HG03045 (cell line): Measurements from ENCODE around the gene NFATC1.
A peak's percentile ranks its signal among the peaks of the same experiment; 100 is the strongest.

Experiments
- ATAC-seq: cut with Tn5 transposase; IDR thresholded peaks from one replicate; pipeline ENCODE4 v1.9.1; 2021; ENCODE audit warnings: mild to moderate bottlenecking, moderate library complexity; ENCODE audit not compliant: unreplicated experiment

NFATC1 gene

GRCh38 chr18:79516441-79516931 is 120.8 kb downstream of the NFATC1 start:
- no peak for ATAC-seq

GRCh38 chr18:79517341-79517740 is 121.6 kb downstream of the NFATC1 start:
- no peak for ATAC-seq

GRCh38 chr18:79518028-79518682 is 122.4 kb downstream of the NFATC1 start:
- no peak for ATAC-seq

- ATAC-seq, result no peak
Observed at GRCh38 chr18:79518683-79519128, 123.0 kb downstream of the NFATC1 start.

- ATAC-seq, result no peak
Observed at GRCh38 chr18:79519751-79520477, 124.2 kb downstream of the NFATC1 start.

- ATAC-seq, result no peak
Observed at GRCh38 chr18:79520478-79521390, 125.0 kb downstream of the NFATC1 start.

GRCh38 chr18:79521416-79522205 is 125.9 kb downstream of the NFATC1 start:
- no peak for ATAC-seq

- ATAC-seq, result no peak
Observed at GRCh38 chr18:79522451-79523205, 126.9 kb downstream of the NFATC1 start.

GRCh38 chr18:79523206-79523735 is 127.5 kb downstream of the NFATC1 start:
- ATAC-seq, result peak; percentile 33

- ATAC-seq, result peak; percentile 67
Observed at GRCh38 chr18:79523736-79524180, 128.0 kb downstream of the NFATC1 start.

GRCh38 chr18:79524181-79525078 is 128.7 kb downstream of the NFATC1 start:
- peak; percentile 33 for ATAC-seq

- ATAC-seq, result no peak
Observed at GRCh38 chr18:79525556-79526467, 130.1 kb downstream of the NFATC1 start.

GRCh38 chr18:79526468-79527460 is 131.0 kb downstream of the NFATC1 start:
- no peak for ATAC-seq

GRCh38 chr18:79527656-79528315 is 132.1 kb downstream of the NFATC1 start:
- ATAC-seq, result no peak

- no peak for ATAC-seq
Observed at GRCh38 chr18:79528316-79528695, 132.6 kb downstream of the NFATC1 start.

- no peak for ATAC-seq
Observed at GRCh38 chr18:79528846-79529245, 133.1 kb downstream of the NFATC1 start.
